Pancreas (tissue), 10 donors: ENCODE data around the gene GRIP2. TPM values are rescaled to one million over a fixed set of nuclear protein-coding genes. Genes with fewer than 3 reads are reported as not detected.

ENCODE experiments used
- ATAC-seq, 4 donors: fragments of 200-7000 bp; cut with Tn5 transposase; one replicate each; pipeline versions ENCODE4 v1.8.0 to v1.9.1; 2020; ENCODE audit warnings: mild to moderate bottlenecking in 4 of 4, moderate library complexity in 4 of 4
- DNase-seq, 6 donors: peaks; one replicate each; pipeline ENCODE4 v3.0.0-alpha.2; 2020
- FAIRE-seq: peaks from 2 replicates; lab custom pipeline; 2012; peaks lifted over from hg19 to GRCh38; lab: Jason Lieb, UNC
- H3K27ac ChIP-seq, 4 donors: fragments of 200-600 bp; sonication (generic); 1 replicate in 3 of 4; 2 replicates in 1 of 4; pipeline versions ENCODE4 v1.5.0 to v1.8.0; 2020
- H3K27me3 ChIP-seq, 4 donors: fragments of 200-600 bp; one replicate each; pipeline ENCODE4 v1.8.0; 2021
- H3K36me3 ChIP-seq, 3 donors: fragments of 200-600 bp; sonication (generic) in 1 of 3; one replicate each; pipeline versions ENCODE4 v1.5.0 to v1.8.0; 2020 to 2021
- H3K4me1 ChIP-seq, 3 donors: fragments of 200-600 bp; one replicate each; pipeline ENCODE4 v1.8.0; 2021
- H3K4me3 ChIP-seq, 4 donors: fragments of 200-600 bp; sonication (generic) in 2 of 4; one replicate each; pipeline versions ENCODE4 v1.5.0 to v1.8.0; 2020 to 2021
- H3K9me3 ChIP-seq, 4 donors: fragments of 200-600 bp; one replicate each; pipeline ENCODE4 v1.8.0; 2021
- WGBS, 2 donors: extraction: QIAGEN DNeasy Blood & Tissue Kit; methylation state at CpG; one replicate each; pipeline ENCODE4 v1.1.7; 2013; 5-methylcytosine and 5-hydroxymethylcytosine counted together
- intact Hi-C, 3 donors: fragments of 100-400 bp; cut with DNase I; formaldehyde crosslinking; loops; one replicate each; pipeline versions ENCODE4 v1.11.1 to v1.14.2; 2022
- polyA plus RNA-seq, 2 donors: library from polyadenylated mRNA; stranded (reverse); fragments of 200-250 nt; gene quantifications; one replicate each; pipeline ENCODE4 v1.2.3, GENCODE V29; 2013
- total RNA-seq, 6 donors: library from RNA; stranded (reverse); fragmentation: NEBNext Ultra II Directional in 4 of 6; extraction: Animal tissue kit (Norgen Biotek cat#: 25700) in 4 of 6; gene quantifications; one replicate each; pipeline versions ENCODE4 v1.2.1 to v1.2.4, GENCODE V29; 2021 to 2023
- TF ChIP-seq, protein P1 (sequence below), 4 donors: fragments of 200-600 bp; sonication (generic) in 3 of 4; IDR thresholded peaks; one replicate each; pipeline versions ENCODE4 v1.5.0 to v1.8.0; 2021; ENCODE audit warnings: antibody characterized with exemption in 4 of 4
- donor health status: healthy with polysubstance abuse.
- donor health status: DM: no; HTN: no; CAD: no; lungs with moderate emphysema.
- donor health status: DM: no; HTN: no; CAD: no.
- donor health status: control.
- donor health status: control.
- donor health status: Bipolar disorder and iron deficiency.
- donor health status: DM: yes; HTN: yes; CAD: no.
- donor health status: DM: no; HTN: no; CAD: no.
- donor health status: DM: no; HTN: no; CAD: no.
- donor health status: DM: yes; HTN: yes; CAD: no.

GRIP2 gene
- total and polyA plus RNA-seq, 8 donors, result 0.16 to 0.94 (median 0.35) TPM

DNA sequence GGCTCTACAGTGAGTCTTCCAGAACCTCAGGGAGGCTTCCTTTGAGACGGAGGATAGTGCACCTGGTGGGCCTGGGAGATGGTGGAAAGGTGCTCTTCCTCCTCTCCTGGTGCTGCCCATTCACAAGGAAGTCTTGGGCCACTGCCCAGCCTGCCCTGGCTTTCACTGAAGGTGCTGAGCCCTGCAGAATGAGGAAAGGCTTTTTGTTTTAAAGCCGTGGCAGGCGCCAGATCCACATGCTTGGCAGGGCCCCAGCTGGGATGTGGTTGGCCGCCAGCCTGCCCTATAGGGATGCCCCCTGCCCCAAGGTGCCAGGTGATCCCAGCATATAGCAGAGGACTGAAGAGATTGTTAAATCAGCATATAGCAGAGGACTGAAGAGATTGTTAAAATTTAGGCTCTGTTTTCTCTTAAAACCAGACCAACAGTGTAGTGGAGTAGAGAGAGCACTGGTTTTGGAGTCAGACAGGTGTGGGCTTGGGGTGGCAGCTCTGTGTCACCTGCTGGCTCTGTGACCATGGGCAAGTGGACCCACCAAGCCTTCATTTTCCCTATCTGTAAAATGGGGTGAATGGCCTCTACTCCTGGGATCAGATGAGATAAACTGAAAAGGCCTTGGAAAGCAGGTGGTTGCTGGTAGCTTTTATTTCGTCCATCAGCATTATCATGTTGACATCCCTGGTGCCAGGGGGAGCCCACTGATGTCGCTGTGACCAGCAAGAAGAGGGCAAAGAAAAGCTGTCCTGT is 84.4 kb downstream of the GRIP2 start:
- Histone ChIP-seq H3K4me3 (no peak overlapping the region), H3K9me3 (no peaks in the 10 kb centered on the region), H3K4me1 (peaks cover 0 to 38% (median 9%) of the 10 kb centered on the region in 3 donors), H3K27ac (no peak overlapping the region), H3K36me3 (no peaks in the 10 kb centered on the region), H3K27me3 (no peaks in the 10 kb centered on the region)
- DNase-seq (peak in 5 of 6 donors; percentile 52 to 80 (median 72)), ATAC-seq (peak in 2 of 4 donors; percentile 14 to 17), FAIRE-seq (no peak)
- TF ChIP-seq, protein P1, sequence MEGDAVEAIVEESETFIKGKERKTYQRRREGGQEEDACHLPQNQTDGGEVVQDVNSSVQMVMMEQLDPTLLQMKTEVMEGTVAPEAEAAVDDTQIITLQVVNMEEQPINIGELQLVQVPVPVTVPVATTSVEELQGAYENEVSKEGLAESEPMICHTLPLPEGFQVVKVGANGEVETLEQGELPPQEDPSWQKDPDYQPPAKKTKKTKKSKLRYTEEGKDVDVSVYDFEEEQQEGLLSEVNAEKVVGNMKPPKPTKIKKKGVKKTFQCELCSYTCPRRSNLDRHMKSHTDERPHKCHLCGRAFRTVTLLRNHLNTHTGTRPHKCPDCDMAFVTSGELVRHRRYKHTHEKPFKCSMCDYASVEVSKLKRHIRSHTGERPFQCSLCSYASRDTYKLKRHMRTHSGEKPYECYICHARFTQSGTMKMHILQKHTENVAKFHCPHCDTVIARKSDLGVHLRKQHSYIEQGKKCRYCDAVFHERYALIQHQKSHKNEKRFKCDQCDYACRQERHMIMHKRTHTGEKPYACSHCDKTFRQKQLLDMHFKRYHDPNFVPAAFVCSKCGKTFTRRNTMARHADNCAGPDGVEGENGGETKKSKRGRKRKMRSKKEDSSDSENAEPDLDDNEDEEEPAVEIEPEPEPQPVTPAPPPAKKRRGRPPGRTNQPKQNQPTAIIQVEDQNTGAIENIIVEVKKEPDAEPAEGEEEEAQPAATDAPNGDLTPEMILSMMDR (IDR thresholded peaks at IDR 0.05), result no peak
- WGBS, 2 donors, result 46 to 47% methylated on average over 6 of the region's 6 CpGs
- intact Hi-C loops, result no loop called here

DNA sequence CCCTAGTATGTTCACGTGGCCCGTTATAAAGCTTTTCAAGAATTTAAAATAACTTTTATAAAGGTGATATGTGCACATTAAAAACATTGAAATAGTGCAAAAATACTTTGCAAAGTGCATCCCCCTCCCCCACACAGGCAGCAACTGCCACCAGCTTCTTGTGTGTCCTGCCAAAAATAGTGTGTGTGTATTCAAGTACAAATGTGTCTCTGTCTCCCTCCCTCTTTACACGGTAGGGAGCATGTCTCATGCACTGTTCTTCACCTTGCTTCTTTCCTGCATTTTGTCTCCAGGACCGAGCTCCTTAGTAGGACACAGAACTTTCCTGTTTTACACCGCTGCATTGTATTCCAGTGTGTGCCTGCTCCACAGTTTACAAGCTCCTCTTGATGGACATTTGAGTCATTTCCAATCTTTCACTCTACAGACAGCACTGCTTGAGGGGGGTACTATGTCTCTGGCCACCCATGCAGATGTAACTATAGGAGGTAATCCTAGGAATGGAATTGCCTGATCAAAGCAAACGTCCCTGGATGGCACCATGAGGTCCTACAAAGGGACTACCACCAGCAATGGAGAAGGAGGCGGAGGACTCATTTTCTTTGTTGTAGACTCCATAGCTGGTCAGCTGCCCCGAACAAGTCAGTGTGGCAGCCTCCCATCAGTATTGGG is 85.4 kb downstream of the GRIP2 start:
- Histone ChIP-seq H3K27me3 (no peaks in the 10 kb centered on the region), H3K9me3 (no peaks in the 10 kb centered on the region), H3K27ac (no peak overlapping the region), H3K4me1 (peaks cover 0 to 34% (median 9%) of the 10 kb centered on the region in 3 donors), H3K36me3 (no peaks in the 10 kb centered on the region), H3K4me3 (no peak overlapping the region)
- intact Hi-C loops, result no loop called here
- no peak for DNase-seq
- FAIRE-seq, result no peak
- ATAC-seq, result no peak
- TF ChIP-seq, protein P1 (IDR thresholded peaks at IDR 0.05), result no peak
- 49 to 61% methylated on average over 8 of the region's 8 CpGs for WGBS, 2 donors

DNA sequence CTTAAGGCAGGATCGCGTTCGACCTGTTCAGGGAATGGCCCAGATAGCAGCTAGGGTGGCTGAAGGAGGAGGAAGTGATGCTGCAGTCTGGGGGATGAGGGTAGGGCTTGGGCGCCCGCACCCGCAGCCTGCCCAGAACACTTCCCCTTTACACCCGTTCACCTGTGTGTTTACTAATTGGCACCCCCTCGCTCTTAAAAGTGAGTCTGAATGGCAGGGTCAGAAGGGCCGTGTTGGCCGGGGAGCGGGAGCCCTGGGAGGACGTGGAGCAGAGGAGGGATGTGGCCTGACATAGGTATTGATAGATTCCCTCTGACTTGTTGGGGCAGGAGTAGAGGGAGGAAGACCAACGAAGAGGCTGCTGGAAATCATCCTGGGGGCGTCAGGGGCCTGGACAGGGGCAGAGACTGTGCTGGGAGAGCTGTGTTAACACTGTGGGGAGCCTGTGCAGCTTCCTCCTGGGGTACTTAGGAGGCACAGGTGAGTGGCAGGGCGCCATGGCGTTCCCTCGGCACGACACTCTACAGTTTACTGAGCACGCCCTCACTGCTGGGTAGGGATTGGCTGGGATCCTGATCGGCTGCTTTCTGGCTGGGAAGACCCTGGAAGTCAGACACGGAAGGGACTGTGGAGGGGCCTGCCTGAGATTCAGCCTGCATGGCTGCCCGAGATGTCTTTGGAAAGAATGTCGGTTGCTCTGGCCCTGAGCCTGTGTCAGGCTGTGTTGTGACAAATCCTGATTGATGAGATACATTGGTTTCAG is 86.1 kb downstream of the GRIP2 start:
- 42 to 45% methylated on average over 23 of the region's 23 CpGs for whole genome bisulfite sequencing, 2 donors
- DNase-seq (peak in 1 of 6 donors; percentile 31), FAIRE-seq (no peak), ATAC-seq (peak in 1 of 4 donors; percentile 7)
- TF ChIP-seq, protein P1 (IDR thresholded peaks at IDR 0.05), result no peak
- H3K36me3 ChIP-seq, result no peaks in the 10 kb centered on the region
- peaks cover 0 to 28% (median 9%) of the 10 kb centered on the region in 3 donors for H3K4me1 ChIP-seq
- peak overlapping the region in 2 of 4 donors; percentile 43 to 90 for H3K27ac ChIP-seq
- no peak overlapping the region for H3K4me3 ChIP-seq
- H3K27me3 ChIP-seq, result no peaks in the 10 kb centered on the region
- H3K9me3 ChIP-seq, result no peaks in the 10 kb centered on the region
- intact Hi-C loops, result no loop called here

DNA sequence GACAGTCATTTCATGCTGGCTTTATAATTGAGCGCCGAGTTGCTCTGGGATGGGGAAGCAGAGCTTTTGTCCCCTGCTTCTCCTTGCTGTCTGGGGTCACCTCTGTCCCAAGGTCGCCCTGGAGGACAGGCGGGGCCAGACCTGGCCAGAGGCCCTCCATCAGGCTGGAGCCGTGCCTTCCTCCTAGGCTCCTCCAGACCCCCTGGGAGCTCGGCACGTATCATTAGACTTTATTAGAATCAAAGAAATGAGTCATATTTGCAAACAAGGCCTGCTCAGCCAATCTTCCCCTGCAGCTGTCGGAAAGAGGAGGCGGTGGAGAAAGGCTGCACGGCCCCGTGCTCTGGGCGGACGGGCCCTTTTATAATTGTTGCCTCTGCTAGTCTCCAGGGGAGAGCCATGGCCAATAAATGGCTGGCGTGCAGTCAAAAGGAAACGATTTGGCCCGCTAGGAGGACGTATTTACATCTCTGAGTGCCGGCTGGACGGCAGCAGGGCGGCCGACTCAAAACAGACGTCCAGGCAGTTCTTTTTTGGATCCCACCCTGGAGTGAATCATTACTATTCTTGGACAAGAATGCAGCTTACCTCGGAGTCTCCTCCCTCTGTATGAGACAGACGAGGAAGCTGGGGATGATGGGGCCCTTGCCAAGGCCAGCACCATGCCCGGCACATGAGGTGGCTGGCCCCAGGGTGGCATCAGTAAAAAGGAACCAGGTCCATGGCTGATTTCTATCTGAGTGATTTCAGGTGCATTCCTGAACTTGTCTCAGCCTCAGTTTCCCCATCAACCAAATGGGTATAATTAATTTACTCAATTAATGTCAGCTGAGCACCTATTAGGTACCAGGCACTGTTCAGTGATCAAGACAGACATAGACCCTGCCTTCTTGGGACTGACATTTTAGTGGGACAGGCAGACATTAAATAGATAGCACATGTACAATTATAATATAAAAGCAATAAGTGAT is 87.1 kb downstream of the GRIP2 start:
- Histone ChIP-seq H3K27ac (peak overlapping the region; percentile 79 to 90 (median 81)), H3K27me3 (no peaks in the 10 kb centered on the region), H3K9me3 (no peaks in the 10 kb centered on the region), H3K4me3 (no peak overlapping the region), H3K36me3 (no peaks in the 10 kb centered on the region), H3K4me1 (peaks cover 0 to 25% (median 9%) of the 10 kb centered on the region in 3 donors)
- FAIRE-seq (peak; percentile 85), DNase-seq (peak; percentile 78 to 86 (median 82)), ATAC-seq (peak; percentile 76 to 90 (median 86))
- intact Hi-C loops, result no loop called here
- TF ChIP-seq, protein P1 (IDR thresholded peaks at IDR 0.05), result no peak
- 32 to 34% methylated on average over 24 to 25 of the region's 25 CpGs for WGBS, 2 donors
